HCT116 (cell line): Measurements from ENCODE around the gene IGFL3. TPM values are rescaled to one million over a fixed set of nuclear protein-coding genes. Genes with fewer than 3 reads are reported as not detected.

ENCODE experiments used
- ATAC-seq: fragments of 200-7000 bp; cut with Tn5 transposase; 2 replicates; pipeline ENCODE4 v1.9.1; 2020; ENCODE audit warnings: mild to moderate bottlenecking, moderate library complexity
- BruUV-seq: library from RNA; stranded (reverse); fragments of 400-500 nt; replicated peaks from 2 replicates; lab custom pipeline; 2021; lab: Mats Ljungman, UMichigan
- CTCF ChIA-PET: fragments of 300-600 bp; sonication (Branson Sonifier 250); formaldehyde crosslinking; loops from one replicate; lab custom pipeline; 2021; ENCODE audit warnings: antibody characterized with exemption; lab: Charles Lee
- POLR2A ChIA-PET: fragments of 300-600, 350-600 bp; sonication (Branson Sonifier 250); formaldehyde crosslinking; loops from one replicate; lab custom pipeline; 2021; ENCODE audit warnings: antibody characterized with exemption; lab: Charles Lee
- RAD21 ChIA-PET, 2 experiments: fragments of 300-600 bp; sonication (Branson Sonifier 250); formaldehyde crosslinking; loops; one replicate each; lab custom pipeline; 2023; ENCODE audit warnings: low total read pairs in 2 of 2; ENCODE audit not compliant: uncharacterized antibody in 2 of 2, unreplicated experiment in 2 of 2, low non-redundant PET in 1 of 2; lab: Charles Lee
- DNase-seq: peaks from one replicate; pipeline ENCODE4 v3.0.0-alpha.2; 2010; ENCODE audit warnings: low read depth, low spot score
- H2AFZ ChIP-seq: fragments of 200-600 bp; shearing (Covaris generic), sonication (generic); 2 replicates; pipeline ENCODE4 v1.6.1; 2017; ENCODE audit warnings: low read depth, mixed run types, mixed read lengths, antibody characterized with exemption, low read length; ENCODE audit not compliant: poor library complexity, severe bottlenecking
- H3K27ac ChIP-seq: 2 replicates; pipeline ENCODE4 v1.5.1; 2012; ENCODE audit warnings: low read depth, low read length
- H3K27me3 ChIP-seq: fragments of 200-600 bp; sonication (generic); 2 replicates; pipeline ENCODE4 v1.6.1; 2016; ENCODE audit warnings: mixed run types, low read length, mixed read lengths; ENCODE audit not compliant: insufficient read depth
- H3K36me3 ChIP-seq, 2 experiments: fragments of 200-500 bp in 1 of 2; fragments of 200-600 bp in 1 of 2; sonication (Bioruptor generic) in 1 of 2; sonication (generic) in 1 of 2; 2 replicates each; pipeline versions ENCODE4 v1.5.1 to v1.6.1; 2014 to 2016; ENCODE audit warnings: low read length in 2 of 2, inconsistent platforms in 1 of 2, mixed read lengths in 1 of 2, mixed run types in 1 of 2; ENCODE audit not compliant: insufficient read depth in 2 of 2, control insufficient read depth in 1 of 2
- H3K4me1 ChIP-seq, 2 experiments: fragments of 200-600 bp in 1 of 2; sonication (generic) in 1 of 2; 2 replicates each; pipeline versions ENCODE4 v1.5.1 to v1.6.1; 2012 to 2017; ENCODE audit warnings: low read length in 2 of 2, inconsistent platforms in 1 of 2, mild to moderate bottlenecking in 1 of 2, mixed read lengths in 1 of 2, mixed run types in 1 of 2, moderate library complexity in 1 of 2; ENCODE audit not compliant: insufficient read depth in 2 of 2, control insufficient read depth in 1 of 2
- H3K4me2 ChIP-seq: fragments of 200-600 bp; sonication (generic); 2 replicates; pipeline ENCODE4 v1.6.1; 2017; ENCODE audit warnings: mixed run types, low read length, mixed read lengths
- H3K4me3 ChIP-seq, 2 experiments: fragments of 200-600 bp in 1 of 2; sonication (generic) in 1 of 2; replicated peaks in 1 of 2; 2 replicates each; pipeline ENCODE4 v1.5.1; 2011 to 2016; ENCODE audit warnings: low read length in 2 of 2, control low read depth in 1 of 2, low read depth in 1 of 2, mild to moderate bottlenecking in 1 of 2, mixed read lengths in 1 of 2, mixed run types in 1 of 2
- H3K79me2 ChIP-seq: fragments of 200-600 bp; sonication (generic); 2 replicates; pipeline ENCODE4 v1.6.1; 2017; ENCODE audit warnings: mild to moderate bottlenecking, mixed run types, low read length, moderate library complexity, mixed read lengths; ENCODE audit not compliant: insufficient read depth
- H3K9ac ChIP-seq: fragments of 200-600 bp; sonication (generic); 2 replicates; pipeline ENCODE4 v1.6.1; 2016; ENCODE audit warnings: low read length, mixed read lengths
- H3K9me2 ChIP-seq: fragments of 200-600 bp; sonication (generic), shearing (Covaris generic); 2 replicates; pipeline ENCODE4 v1.6.1; 2017; ENCODE audit warnings: mixed run types, mild to moderate bottlenecking, moderate library complexity; ENCODE audit not compliant: insufficient read depth
- H3K9me3 ChIP-seq, 2 experiments: fragments of 200-500 bp in 1 of 2; fragments of 200-600 bp in 1 of 2; sonication (Bioruptor generic) in 1 of 2; sonication (generic) in 1 of 2; 2 replicates each; pipeline ENCODE4 v1.6.1; 2014 to 2017; ENCODE audit warnings: low read length in 2 of 2, mixed read lengths in 2 of 2, inconsistent platforms in 1 of 2, low read depth in 1 of 2, mild to moderate bottlenecking in 1 of 2, mixed run types in 1 of 2, moderate library complexity in 1 of 2; ENCODE audit not compliant: control insufficient read depth in 1 of 2, insufficient read depth in 1 of 2
- H4K20me1 ChIP-seq: fragments of 200-600 bp; sonication (generic), shearing (Covaris generic); 2 replicates; pipeline ENCODE4 v1.6.1; 2017; ENCODE audit warnings: mixed run types, mild to moderate bottlenecking, moderate library complexity; ENCODE audit not compliant: insufficient read depth
- EGR1 ChIP-seq: IDR thresholded peaks from 2 replicates; pipeline ENCODE4 v1.6.1; 2012; ENCODE audit warnings: low read depth
- ELF1 ChIP-seq: IDR thresholded peaks from 2 replicates; pipeline ENCODE4 v1.6.1; 2012; ENCODE audit warnings: low read depth, borderline replicate concordance
- EZH2 ChIP-seq: fragments of 200-600 bp; sonication (generic); IDR thresholded peaks from 2 replicates; pipeline ENCODE4 v1.6.1; 2017; ENCODE audit warnings: antibody characterized with exemption, mixed run types
- EZH2phosphoT487 ChIP-seq: fragments of 200-600 bp; IDR thresholded peaks from 2 replicates; pipeline ENCODE4 v1.6.1; 2018; ENCODE audit warnings: antibody characterized with exemption, borderline replicate concordance
- POLR2A ChIP-seq: IDR thresholded peaks from 2 replicates; pipeline ENCODE4 v1.7.0; 2011; ENCODE audit warnings: borderline replicate concordance; ENCODE audit not compliant: insufficient read depth, insufficient read length; ENCODE audit errors: extremely low read depth
- RAD21 ChIP-seq: IDR thresholded peaks from 2 replicates; pipeline ENCODE4 v1.6.1; 2012; ENCODE audit warnings: low read depth, mild to moderate bottlenecking
- SIN3A ChIP-seq: IDR thresholded peaks from 2 replicates; pipeline ENCODE4 v1.6.1; 2012; ENCODE audit warnings: low read depth
- SP1 ChIP-seq: IDR thresholded peaks from 2 replicates; pipeline ENCODE4 v1.6.1; 2012; ENCODE audit warnings: low read depth
- TCF7L2 ChIP-seq: IDR thresholded peaks from 2 replicates; pipeline ENCODE4 v1.7.0; 2011; ENCODE audit warnings: borderline replicate concordance, inconsistent platforms; ENCODE audit not compliant: insufficient read depth, insufficient read length; ENCODE audit errors: extremely low read depth
- YY1 ChIP-seq: IDR thresholded peaks from 2 replicates; pipeline ENCODE4 v1.6.1; 2011; ENCODE audit warnings: low read length, low read depth, moderate library complexity, mild to moderate bottlenecking; ENCODE audit not compliant: insufficient replicate concordance; ENCODE audit errors: extremely low read depth
- ZFX ChIP-seq: fragments of 450-650 bp; IDR thresholded peaks from 2 replicates; pipeline ENCODE4 v1.6.1; 2017
- intact Hi-C: fragments of 100-400 bp; cut with micrococcal nuclease; formaldehyde crosslinking; loops from 2 replicates; pipeline ENCODE4 v1.10.0; 2022
- total RNA-seq: library from RNA; stranded (reverse); gene quantifications from one replicate; pipeline ENCODE4 v1.2.1, GENCODE V29; 2021; ENCODE audit not compliant: unreplicated experiment
- TF ChIP-seq, protein P1 (sequence below): IDR thresholded peaks from 2 replicates; pipeline ENCODE4 v1.6.1; 2012; ENCODE audit warnings: low read depth
- TF ChIP-seq, protein P2 (sequence below), 3 experiments: fragments of 200-600 bp in 1 of 3; sonication (generic) in 1 of 3; IDR thresholded peaks in 2 of 3; conservative IDR thresholded peaks in 1 of 3; 2 replicates each; pipeline ENCODE4 v1.5.1; 2012 to 2017; ENCODE audit warnings: low read depth in 2 of 3, low read length in 2 of 3, antibody characterized with exemption in 1 of 3, borderline replicate concordance in 1 of 3, control low read depth in 1 of 3, mild to moderate bottlenecking in 1 of 3, mixed read lengths in 1 of 3, mixed run types in 1 of 3, moderate library complexity in 1 of 3; ENCODE audit not compliant: insufficient read depth in 1 of 3
- TF ChIP-seq, protein P3 (sequence below): IDR thresholded peaks from 2 replicates; pipeline ENCODE4 v1.6.1; 2012
- TF ChIP-seq, protein P4 (sequence below): IDR thresholded peaks from 2 replicates; pipeline ENCODE4 v1.6.1; 2012

Gene IGFL3
- total RNA-seq, 1 experiment from 2014 or later, result not detected

DNA sequence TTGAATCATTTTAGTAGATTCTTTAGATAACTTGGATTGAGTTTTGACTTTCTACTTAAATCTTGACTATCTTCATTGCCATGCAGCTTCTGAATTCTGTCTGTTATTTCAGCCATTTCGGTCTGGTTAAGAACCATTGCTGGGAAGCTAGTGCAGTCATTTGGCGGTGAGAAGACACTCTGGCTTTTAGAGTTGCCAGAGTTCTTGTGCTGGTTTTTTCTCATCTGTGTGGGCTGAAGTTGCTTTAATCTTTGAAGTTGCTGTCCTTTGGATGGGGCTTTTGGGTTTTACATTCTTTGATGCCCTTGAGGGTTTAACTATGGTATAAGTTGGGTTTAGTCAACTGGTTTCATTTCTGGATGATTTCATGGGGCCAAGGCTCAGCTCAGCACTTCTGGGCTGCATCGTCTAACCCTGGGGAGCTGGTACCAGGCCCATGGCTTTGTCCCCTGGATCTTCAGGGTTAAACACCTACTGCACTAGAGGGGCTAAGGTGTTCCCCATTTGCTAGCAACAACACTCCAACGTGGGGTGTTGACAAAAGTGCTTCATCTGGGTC is 13.5 kb upstream of the IGFL3 start:
- ChIA-PET RAD21 (no interaction called here), POLR2A (no interaction called here), CTCF (no interaction called here)
- Histone ChIP-seq H3K9ac (no peak overlapping the region), H3K4me1 (peaks cover 16 to 19% of the 10 kb centered on the region in 2 experiments), H3K4me2 (no peak overlapping the region), H3K27me3 (no peaks in the 10 kb centered on the region), H3K9me2 (0 out of 2 replicates have a peak, but pooled peaks cover 3% of the 10 kb centered on the region), H2AFZ (no peak overlapping the region), H3K27ac (no peak overlapping the region), H3K79me2 (no peaks in the 10 kb centered on the region), H4K20me1 (no peaks in the 10 kb centered on the region), H3K36me3 (no peaks in the 10 kb centered on the region), H3K9me3 (no peaks in the 10 kb centered on the region), H3K4me3 (no peak overlapping the region)
- intact Hi-C loops, result no loop called here
- TF ChIP-seq SIN3A (no peak), POLR2A (no peak)
- DNase-seq (no peak), ATAC-seq (no peak)
- BruUV-seq, result no TSS peak

DNA sequence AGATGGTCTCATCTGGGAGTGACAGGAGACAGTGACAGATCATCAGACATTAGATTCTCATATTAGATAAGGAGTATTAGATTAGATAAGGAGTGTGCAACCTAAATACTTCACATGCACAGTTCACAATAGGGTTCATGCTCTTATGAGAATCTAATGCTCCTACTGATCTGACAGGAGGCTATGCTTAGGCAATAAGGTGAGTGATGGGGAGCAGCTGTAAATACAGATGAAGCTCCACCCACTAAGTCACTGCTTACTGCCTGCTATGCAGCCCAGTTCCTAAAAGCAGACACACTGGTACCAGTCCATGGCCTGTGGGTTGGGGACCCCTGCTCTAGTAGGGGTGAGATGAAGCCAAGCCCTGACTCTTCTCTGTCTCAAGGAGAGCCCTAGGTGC is 10.0 kb upstream of the IGFL3 start:
- Histone ChIP-seq H3K9me3 (no peaks in the 10 kb centered on the region), H3K4me1 (peaks cover 19 to 29% of the 10 kb centered on the region in 2 experiments), H3K36me3 (no peaks in the 10 kb centered on the region), H3K9me2 (no peaks in the 10 kb centered on the region), H3K9ac (no peak overlapping the region), H3K4me3 (no peak overlapping the region), H2AFZ (no peak overlapping the region), H3K4me2 (no peak overlapping the region), H3K27me3 (no peaks in the 10 kb centered on the region), H3K27ac (peak overlapping the region; percentile 73; the same call in 1 of the 2 replicates), H4K20me1 (no peaks in the 10 kb centered on the region), H3K79me2 (no peaks in the 10 kb centered on the region)
- ChIA-PET POLR2A (no interaction called here), RAD21 (no interaction called here), CTCF (no interaction called here)
- intact Hi-C loops, result no loop called here
- ATAC-seq, result no peak
- no TSS peak for BruUV-seq
- no peak for DNase-seq
- TF ChIP-seq SIN3A, result no peak
- TF ChIP-seq, protein P1, sequence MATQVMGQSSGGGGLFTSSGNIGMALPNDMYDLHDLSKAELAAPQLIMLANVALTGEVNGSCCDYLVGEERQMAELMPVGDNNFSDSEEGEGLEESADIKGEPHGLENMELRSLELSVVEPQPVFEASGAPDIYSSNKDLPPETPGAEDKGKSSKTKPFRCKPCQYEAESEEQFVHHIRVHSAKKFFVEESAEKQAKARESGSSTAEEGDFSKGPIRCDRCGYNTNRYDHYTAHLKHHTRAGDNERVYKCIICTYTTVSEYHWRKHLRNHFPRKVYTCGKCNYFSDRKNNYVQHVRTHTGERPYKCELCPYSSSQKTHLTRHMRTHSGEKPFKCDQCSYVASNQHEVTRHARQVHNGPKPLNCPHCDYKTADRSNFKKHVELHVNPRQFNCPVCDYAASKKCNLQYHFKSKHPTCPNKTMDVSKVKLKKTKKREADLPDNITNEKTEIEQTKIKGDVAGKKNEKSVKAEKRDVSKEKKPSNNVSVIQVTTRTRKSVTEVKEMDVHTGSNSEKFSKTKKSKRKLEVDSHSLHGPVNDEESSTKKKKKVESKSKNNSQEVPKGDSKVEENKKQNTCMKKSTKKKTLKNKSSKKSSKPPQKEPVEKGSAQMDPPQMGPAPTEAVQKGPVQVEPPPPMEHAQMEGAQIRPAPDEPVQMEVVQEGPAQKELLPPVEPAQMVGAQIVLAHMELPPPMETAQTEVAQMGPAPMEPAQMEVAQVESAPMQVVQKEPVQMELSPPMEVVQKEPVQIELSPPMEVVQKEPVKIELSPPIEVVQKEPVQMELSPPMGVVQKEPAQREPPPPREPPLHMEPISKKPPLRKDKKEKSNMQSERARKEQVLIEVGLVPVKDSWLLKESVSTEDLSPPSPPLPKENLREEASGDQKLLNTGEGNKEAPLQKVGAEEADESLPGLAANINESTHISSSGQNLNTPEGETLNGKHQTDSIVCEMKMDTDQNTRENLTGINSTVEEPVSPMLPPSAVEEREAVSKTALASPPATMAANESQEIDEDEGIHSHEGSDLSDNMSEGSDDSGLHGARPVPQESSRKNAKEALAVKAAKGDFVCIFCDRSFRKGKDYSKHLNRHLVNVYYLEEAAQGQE, result no peak
- no peak for TF ChIP-seq EGR1
- TF ChIP-seq RAD21, result no peak
- no peak for TF ChIP-seq SP1
- no peak for TF ChIP-seq YY1
- TF ChIP-seq, protein P2, sequence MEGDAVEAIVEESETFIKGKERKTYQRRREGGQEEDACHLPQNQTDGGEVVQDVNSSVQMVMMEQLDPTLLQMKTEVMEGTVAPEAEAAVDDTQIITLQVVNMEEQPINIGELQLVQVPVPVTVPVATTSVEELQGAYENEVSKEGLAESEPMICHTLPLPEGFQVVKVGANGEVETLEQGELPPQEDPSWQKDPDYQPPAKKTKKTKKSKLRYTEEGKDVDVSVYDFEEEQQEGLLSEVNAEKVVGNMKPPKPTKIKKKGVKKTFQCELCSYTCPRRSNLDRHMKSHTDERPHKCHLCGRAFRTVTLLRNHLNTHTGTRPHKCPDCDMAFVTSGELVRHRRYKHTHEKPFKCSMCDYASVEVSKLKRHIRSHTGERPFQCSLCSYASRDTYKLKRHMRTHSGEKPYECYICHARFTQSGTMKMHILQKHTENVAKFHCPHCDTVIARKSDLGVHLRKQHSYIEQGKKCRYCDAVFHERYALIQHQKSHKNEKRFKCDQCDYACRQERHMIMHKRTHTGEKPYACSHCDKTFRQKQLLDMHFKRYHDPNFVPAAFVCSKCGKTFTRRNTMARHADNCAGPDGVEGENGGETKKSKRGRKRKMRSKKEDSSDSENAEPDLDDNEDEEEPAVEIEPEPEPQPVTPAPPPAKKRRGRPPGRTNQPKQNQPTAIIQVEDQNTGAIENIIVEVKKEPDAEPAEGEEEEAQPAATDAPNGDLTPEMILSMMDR (IDR thresholded peaks at IDR 0.05 in 2 of 3, conservative IDR thresholded peaks at IDR 0.05 in 1 of 3; ENCODE audit: borderline replicate concordance in 1 of 3, insufficient read depth in 1 of 3, low read depth in 2 of 3, low read length in 2 of 3), result no peak
- no peak for TF ChIP-seq POLR2A
- TF ChIP-seq, protein P3, sequence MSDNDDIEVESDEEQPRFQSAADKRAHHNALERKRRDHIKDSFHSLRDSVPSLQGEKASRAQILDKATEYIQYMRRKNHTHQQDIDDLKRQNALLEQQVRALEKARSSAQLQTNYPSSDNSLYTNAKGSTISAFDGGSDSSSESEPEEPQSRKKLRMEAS, result no peak
- TF ChIP-seq ZFX, result no peak
- no peak for TF ChIP-seq ELF1
- TF ChIP-seq, protein P4, sequence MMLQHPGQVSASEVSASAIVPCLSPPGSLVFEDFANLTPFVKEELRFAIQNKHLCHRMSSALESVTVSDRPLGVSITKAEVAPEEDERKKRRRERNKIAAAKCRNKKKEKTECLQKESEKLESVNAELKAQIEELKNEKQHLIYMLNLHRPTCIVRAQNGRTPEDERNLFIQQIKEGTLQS, result no peak
- TF ChIP-seq TCF7L2, result no peak
- no peak for TF ChIP-seq EZH2
- no peak for TF ChIP-seq EZH2phosphoT487
